IMR-90 (cell line): Measurements from ENCODE around the gene NET1. TPM values are rescaled to one million over a fixed set of nuclear protein-coding genes. Genes with fewer than 3 reads are reported as not detected.

ENCODE experiments used
- ATAC-seq: fragments of 200-7000 bp; cut with Tn5 transposase; 2 replicates; pipeline ENCODE4 v1.9.1; 2020; ENCODE audit warnings: low read depth, mild to moderate bottlenecking, moderate library complexity
- BruUV-seq: library from RNA; stranded (reverse); fragments of 400-500 nt; replicated peaks from 2 replicates; lab custom pipeline; 2021; lab: Mats Ljungman, UMichigan
- CTCF ChIA-PET: fragments of 300-600 bp; formaldehyde crosslinking; extraction: SDS; loops from one replicate; lab custom pipeline; 2021; ENCODE audit warnings: antibody characterized with exemption; lab: Yijun Ruan, JAX
- POLR2A ChIA-PET: fragments of 300-600 bp; sonication (Branson Sonifier 250); formaldehyde crosslinking; loops from one replicate; lab custom pipeline; 2022; ENCODE audit warnings: antibody characterized with exemption; ENCODE audit not compliant: unreplicated experiment; lab: Charles Lee
- DNase-seq: peaks from one replicate; pipeline ENCODE4 v3.0.0; 2013
- H2AFZ ChIP-seq: replicated peaks from 2 replicates; pipeline ENCODE3; 2013; ENCODE audit warnings: low read length, mild to moderate bottlenecking; ENCODE audit not compliant: poor library complexity
- H2AK5ac ChIP-seq: 2 replicates; pipeline ENCODE4 v1.6.1; 2013; ENCODE audit warnings: low read depth, low read length, inconsistent platforms
- H2AK9ac ChIP-seq: replicated peaks from 2 replicates; pipeline ENCODE3; 2013; ENCODE audit warnings: mild to moderate bottlenecking, low read depth, low read length, moderate library complexity; ENCODE audit not compliant: poor library complexity
- H2BK120ac ChIP-seq: 2 replicates; pipeline ENCODE4 v1.6.1; 2013; ENCODE audit warnings: low read depth, low read length, inconsistent platforms
- H2BK15ac ChIP-seq: 3 replicates; pipeline ENCODE4 v1.6.1; 2013; ENCODE audit warnings: low read depth, low read length, inconsistent platforms
- H2BK20ac ChIP-seq: 2 replicates; pipeline ENCODE4 v1.6.1; 2013; ENCODE audit warnings: low read depth, mild to moderate bottlenecking, inconsistent platforms, low read length, moderate library complexity
- H2BK5ac ChIP-seq: 2 replicates; pipeline ENCODE4 v1.6.1; 2013; ENCODE audit warnings: mild to moderate bottlenecking, low read depth, low read length, inconsistent platforms; ENCODE audit not compliant: poor library complexity, severe bottlenecking
- H3K14ac ChIP-seq: replicated peaks from 2 replicates; pipeline ENCODE4 v1.6.1; 2013; ENCODE audit warnings: low read depth, low read length, inconsistent platforms
- H3K18ac ChIP-seq: 2 replicates; pipeline ENCODE4 v1.6.1; 2013; ENCODE audit warnings: low read depth, low read length, control low read depth
- H3K23ac ChIP-seq: 2 replicates; pipeline ENCODE4 v1.6.1; 2013; ENCODE audit warnings: low read depth, low read length, inconsistent platforms
- H3K27ac ChIP-seq: 2 replicates; pipeline ENCODE4 v1.5.1; 2013; ENCODE audit warnings: mild to moderate bottlenecking, control low read depth, low read length; ENCODE audit not compliant: insufficient read depth
- H3K27me3 ChIP-seq: 2 replicates; pipeline ENCODE4 v1.6.1; 2013; ENCODE audit warnings: low read length; ENCODE audit not compliant: control insufficient read depth, insufficient read depth
- H3K36me3 ChIP-seq: 2 replicates; pipeline ENCODE4 v1.6.1; 2013; ENCODE audit warnings: low read length, mixed read lengths; ENCODE audit not compliant: control insufficient read depth, insufficient read depth
- H3K4ac ChIP-seq: 2 replicates; pipeline ENCODE4 v1.6.1; 2013; ENCODE audit warnings: low read depth, low read length, inconsistent platforms
- H3K4me1 ChIP-seq: 2 replicates; pipeline ENCODE4 v1.6.1; 2013; ENCODE audit warnings: low read length, mixed read lengths; ENCODE audit not compliant: control insufficient read depth, insufficient read depth
- H3K4me2 ChIP-seq: 2 replicates; pipeline ENCODE4 v1.6.1; 2013; ENCODE audit warnings: low read depth, mild to moderate bottlenecking, control low read depth, low read length, moderate library complexity
- H3K4me3 ChIP-seq: 2 replicates; pipeline ENCODE4 v1.5.1; 2013; ENCODE audit warnings: low read depth, mild to moderate bottlenecking, control low read depth, low read length, moderate library complexity; ENCODE audit not compliant: insufficient read depth
- H3K56ac ChIP-seq: 2 replicates; pipeline ENCODE4 v1.6.1; 2013; ENCODE audit warnings: low read length, inconsistent platforms; ENCODE audit not compliant: insufficient read depth; ENCODE audit errors: extremely low read depth
- H3K79me1 ChIP-seq, 2 experiments: 2 replicates each; pipeline ENCODE4 v1.6.1; 2013; ENCODE audit warnings: low read length in 2 of 2, inconsistent platforms in 1 of 2, low read depth in 1 of 2
- H3K9ac ChIP-seq: 2 replicates; pipeline ENCODE4 v1.6.1; 2013; ENCODE audit warnings: low read depth, low read length, control low read depth
- H3K9me1 ChIP-seq: 2 replicates; pipeline ENCODE4 v1.6.1; 2013; ENCODE audit warnings: low read length, inconsistent platforms; ENCODE audit not compliant: insufficient read depth
- H3K9me3 ChIP-seq: 2 replicates; pipeline ENCODE4 v1.6.1; 2013; ENCODE audit warnings: low read length; ENCODE audit not compliant: control insufficient read depth, insufficient read depth
- H4K20me1 ChIP-seq: 2 replicates; pipeline ENCODE4 v1.6.1; 2013; ENCODE audit warnings: low read length, inconsistent platforms; ENCODE audit not compliant: insufficient read depth
- H4K5ac ChIP-seq: 2 replicates; pipeline ENCODE4 v1.6.1; 2013; ENCODE audit warnings: mild to moderate bottlenecking, low read depth, low read length, control low read depth
- H4K8ac ChIP-seq, 2 experiments: 2 replicates each; pipeline ENCODE4 v1.6.1; 2013; ENCODE audit warnings: low read depth in 2 of 2, low read length in 2 of 2, control low read depth in 1 of 2, inconsistent platforms in 1 of 2
- H4K91ac ChIP-seq: 2 replicates; pipeline ENCODE4 v1.6.1; 2013; ENCODE audit warnings: low read depth, low read length, inconsistent platforms; ENCODE audit not compliant: insufficient read depth
- CEBPB ChIP-seq: IDR thresholded peaks from 2 replicates; pipeline ENCODE4 v1.6.1; 2012; ENCODE audit warnings: low read depth, low read length, improper control_type of control experiment
- WGBS, 2 experiments: methylation state at CpG; one replicate each; pipeline versions ENCODE4 v1.1.5 to v1.1.7; 2013; ENCODE audit warnings: missing lambda C conversion rate in 2 of 2; ENCODE audit not compliant: insufficient read length in 1 of 2; ENCODE audit errors: extremely low coverage in 2 of 2; 5-methylcytosine and 5-hydroxymethylcytosine counted together
- dilution Hi-C: fragments of 300-500 bp; cut with HindIII; formaldehyde crosslinking; loops from one replicate; pipeline ENCODE4 v1.14.3; 2018; ENCODE audit warnings: low sequenced_read_pairs; ENCODE audit not compliant: unreplicated experiment
- in situ Hi-C: fragments of 300-500 bp; cut with MboI; formaldehyde crosslinking; loops from 3 replicates; pipeline ENCODE4 v1.14.3; 2019; ENCODE audit warnings: low sequenced_read_pairs, inconsistent platforms, mixed read lengths
- intact Hi-C: fragments of 100-400 bp; cut with micrococcal nuclease; formaldehyde crosslinking; loops from 2 replicates; pipeline ENCODE4 v1.10.0; 2022
- polyA plus RNA-seq, 3 experiments: library from polyadenylated mRNA; depleted of rRNA; stranded (reverse); fragments of >200 nt; gene quantifications; 2 replicates each; pipeline ENCODE4 v1.2.3, GENCODE V29; 2012; ENCODE audit warnings: low replicate concordance in 1 of 3
- total RNA-seq: library from RNA; depleted of rRNA; stranded (reverse); fragments of >200 nt; gene quantifications from 2 replicates; pipeline ENCODE4 v1.2.3, GENCODE V29; 2012
- TF ChIP-seq, protein P1 (sequence below): conservative IDR thresholded peaks from 2 replicates; pipeline ENCODE4 v1.5.1; 2012; ENCODE audit warnings: mild to moderate bottlenecking, low read depth, low read length, improper control_type of control experiment

The NET1 gene
- total and polyA plus RNA-seq, 2 of the 4 experiments (the other 2 are of a cell fraction) = 20.0 to 54.7 TPM

DNA sequence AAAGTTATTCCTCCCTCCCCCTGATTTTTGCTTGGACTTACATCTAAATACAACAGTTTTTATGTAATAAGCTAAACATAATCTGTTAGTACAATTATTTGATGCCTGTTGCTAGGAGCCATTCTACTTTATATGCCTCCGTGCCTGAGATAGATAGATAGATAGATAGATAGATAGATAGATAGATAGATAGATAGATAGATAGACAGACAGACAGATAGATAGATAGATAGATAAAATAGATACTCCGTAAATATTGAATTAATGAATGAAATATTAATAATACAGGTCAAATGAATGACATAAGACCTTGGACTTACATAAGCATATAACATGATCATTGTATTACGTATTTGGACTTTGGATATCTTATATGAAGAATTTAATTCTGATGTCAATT lies 23.0 kb downstream of the NET1 start (continued):
- TF ChIP-seq, protein P1, sequence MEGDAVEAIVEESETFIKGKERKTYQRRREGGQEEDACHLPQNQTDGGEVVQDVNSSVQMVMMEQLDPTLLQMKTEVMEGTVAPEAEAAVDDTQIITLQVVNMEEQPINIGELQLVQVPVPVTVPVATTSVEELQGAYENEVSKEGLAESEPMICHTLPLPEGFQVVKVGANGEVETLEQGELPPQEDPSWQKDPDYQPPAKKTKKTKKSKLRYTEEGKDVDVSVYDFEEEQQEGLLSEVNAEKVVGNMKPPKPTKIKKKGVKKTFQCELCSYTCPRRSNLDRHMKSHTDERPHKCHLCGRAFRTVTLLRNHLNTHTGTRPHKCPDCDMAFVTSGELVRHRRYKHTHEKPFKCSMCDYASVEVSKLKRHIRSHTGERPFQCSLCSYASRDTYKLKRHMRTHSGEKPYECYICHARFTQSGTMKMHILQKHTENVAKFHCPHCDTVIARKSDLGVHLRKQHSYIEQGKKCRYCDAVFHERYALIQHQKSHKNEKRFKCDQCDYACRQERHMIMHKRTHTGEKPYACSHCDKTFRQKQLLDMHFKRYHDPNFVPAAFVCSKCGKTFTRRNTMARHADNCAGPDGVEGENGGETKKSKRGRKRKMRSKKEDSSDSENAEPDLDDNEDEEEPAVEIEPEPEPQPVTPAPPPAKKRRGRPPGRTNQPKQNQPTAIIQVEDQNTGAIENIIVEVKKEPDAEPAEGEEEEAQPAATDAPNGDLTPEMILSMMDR = no peak

DNA sequence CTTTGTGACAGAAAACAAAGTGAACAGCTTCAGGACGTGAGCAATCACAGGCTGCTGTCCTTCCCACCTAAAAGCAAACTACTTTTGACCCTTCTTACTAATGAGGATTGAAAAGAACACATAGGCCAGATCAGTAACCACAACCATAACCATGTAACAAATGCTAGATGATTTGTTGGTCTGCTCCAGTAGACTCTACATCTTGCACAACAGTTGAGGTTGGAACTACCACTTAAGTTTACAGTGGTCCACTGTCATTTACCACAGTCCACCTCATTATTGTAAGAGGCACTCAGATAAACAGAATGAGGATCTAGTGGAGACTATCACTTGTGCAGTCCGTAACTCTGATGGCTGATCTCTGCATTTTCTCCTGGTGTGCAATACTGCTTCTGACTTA lies 27.8 kb downstream of the NET1 start:
- no peak overlapping the region for H2AK9ac ChIP-seq
- in situ Hi-C loops = loop anchor here (5.0 kb wide), 1 partner anchor 182 kb away; no protein-coding TSS in a partner anchor

More for the DNA sequence above, 27.8 kb downstream of the NET1 start:
- Histone ChIP-seq H4K8ac (no peak overlapping the region), H3K4me2 (no peak overlapping the region), H3K79me1 (peaks cover 16 to 24% of the 10 kb centered on the region in 2 experiments), H2BK15ac (no peak overlapping the region), H3K27ac (no peak overlapping the region), H2AFZ (no peak overlapping the region), H3K23ac (no peak overlapping the region), H3K9me1 (no peaks in the 10 kb centered on the region), H3K9me3 (no peaks in the 10 kb centered on the region), H3K27me3 (no peaks in the 10 kb centered on the region), H4K20me1 (no peaks in the 10 kb centered on the region), H2BK20ac (no peak overlapping the region), H3K18ac (no peak overlapping the region), H3K4ac (no peak overlapping the region), H3K4me3 (no peak overlapping the region), H3K9ac (no peak overlapping the region), H2BK5ac (no peak overlapping the region), H2BK120ac (no peak overlapping the region), H3K4me1 (no peaks in the 10 kb centered on the region), H3K56ac (no peak overlapping the region), H3K14ac (no peak overlapping the region), H3K36me3 (no peaks in the 10 kb centered on the region), H4K5ac (no peak overlapping the region), H4K91ac (no peak overlapping the region), H2AK5ac (no peak overlapping the region)
- intact Hi-C loops (loop anchor here (5.0 kb wide), 1 partner anchor 432 kb away; no protein-coding TSS in a partner anchor), dilution Hi-C loops (no loop called here)
- no TSS peak for BruUV-seq
- ATAC-seq (no peak), DNase-seq (no peak)
- ChIA-PET POLR2A (no interaction called here), CTCF (interaction anchor here (5.7 kb wide), 1 partner anchor 182 kb away, joined by 48 read pairs; no protein-coding TSS in a partner anchor)
- TF ChIP-seq CEBPB = peak; percentile 48
- TF ChIP-seq, protein P1 = no peak
- WGBS, 2 experiments = no CpG with 5 or more reads among the region's 2 CpGs
